Neuronal stem cell (in vitro differentiated cells): ENCODE measurements around the gene NDEL1.

Source experiments
- DNase-seq: peaks from one replicate; pipeline ENCODE4 v3.0.0-alpha.2; 2013; ENCODE audit warnings: low spot score
- H2AFZ ChIP-seq: one replicate; pipeline ENCODE4 v1.6.1; 2013; ENCODE audit warnings: mild to moderate bottlenecking, low read length, inconsistent platforms
- H2AK5ac ChIP-seq: 2 replicates; pipeline ENCODE4 v1.6.1; 2013; ENCODE audit warnings: low read depth, mild to moderate bottlenecking, inconsistent platforms, low read length, moderate library complexity, mixed read lengths
- H2BK120ac ChIP-seq: 2 replicates; pipeline ENCODE4 v1.6.1; 2013; ENCODE audit warnings: low read depth, mild to moderate bottlenecking, inconsistent platforms, low read length, moderate library complexity, mixed read lengths
- H2BK12ac ChIP-seq: one replicate; pipeline ENCODE4 v1.6.1; 2013; ENCODE audit warnings: low read length, inconsistent platforms
- H2BK15ac ChIP-seq: 2 replicates; pipeline ENCODE4 v1.6.1; 2013; ENCODE audit warnings: mild to moderate bottlenecking, low read length, inconsistent platforms, mixed read lengths
- H2BK5ac ChIP-seq: one replicate; pipeline ENCODE4 v1.6.1; 2013; ENCODE audit warnings: inconsistent platforms, mild to moderate bottlenecking, low read length, moderate library complexity
- H3K14ac ChIP-seq: one replicate; pipeline ENCODE4 v1.6.1; 2013; ENCODE audit warnings: low read length, inconsistent platforms
- H3K18ac ChIP-seq: 2 replicates; pipeline ENCODE4 v1.6.1; 2013; ENCODE audit warnings: low read length, inconsistent platforms
- H3K23ac ChIP-seq: 2 replicates; pipeline ENCODE4 v1.6.1; 2013; ENCODE audit warnings: low read depth, mild to moderate bottlenecking, mixed read lengths, low read length, inconsistent platforms; ENCODE audit not compliant: poor library complexity
- H3K27ac ChIP-seq: replicated peaks from 3 replicates; pipeline ENCODE4 v1.5.1; 2013; ENCODE audit warnings: low read length, inconsistent platforms
- H3K27me3 ChIP-seq, 3 experiments: 2 replicates each; pipeline ENCODE4 v1.6.1; 2013; ENCODE audit warnings: low read length in 3 of 3, mild to moderate bottlenecking in 2 of 3, inconsistent platforms in 1 of 3, low read depth in 1 of 3, mixed read lengths in 1 of 3, moderate library complexity in 1 of 3; ENCODE audit not compliant: control insufficient read depth in 3 of 3, insufficient read depth in 3 of 3
- H3K36me3 ChIP-seq, 2 donors: replicated peaks in 1 of 2; 2 replicates each; pipeline ENCODE4 v1.6.1; 2013; ENCODE audit warnings: low read length in 2 of 2; ENCODE audit not compliant: control insufficient read depth in 2 of 2, insufficient read depth in 2 of 2
- H3K4ac ChIP-seq: 2 replicates; pipeline ENCODE4 v1.6.1; 2013; ENCODE audit warnings: inconsistent platforms, mild to moderate bottlenecking, low read length, moderate library complexity
- H3K4me1 ChIP-seq, 2 donors: 1 replicate in 1 of 2; 2 replicates in 1 of 2; pipeline ENCODE4 v1.6.1; 2013; ENCODE audit warnings: low read length in 2 of 2, low read depth in 1 of 2; ENCODE audit not compliant: control insufficient read depth in 2 of 2, insufficient read depth in 1 of 2
- H3K4me2 ChIP-seq: one replicate; pipeline ENCODE4 v1.6.1; 2013; ENCODE audit warnings: mild to moderate bottlenecking, low read length, inconsistent platforms; ENCODE audit not compliant: insufficient read depth, poor library complexity, severe bottlenecking
- H3K4me3 ChIP-seq, 2 donors: 2 replicates each; pipeline ENCODE4 v1.5.1; 2013; ENCODE audit warnings: low read length in 2 of 2, mild to moderate bottlenecking in 2 of 2, inconsistent platforms in 1 of 2, moderate library complexity in 1 of 2
- H3K79me1 ChIP-seq: one replicate; pipeline ENCODE4 v1.6.1; 2013; ENCODE audit warnings: low read depth, mild to moderate bottlenecking, inconsistent platforms, low read length, moderate library complexity
- H3K9ac ChIP-seq: one replicate; pipeline ENCODE4 v1.6.1; 2013; ENCODE audit warnings: mild to moderate bottlenecking, low read depth, low read length, inconsistent platforms; ENCODE audit not compliant: poor library complexity
- H3K9me3 ChIP-seq, 2 donors: replicated peaks in 1 of 2; 2 replicates each; pipeline versions ENCODE3 to v1.6.1; 2013; ENCODE audit warnings: low read length in 2 of 2, mild to moderate bottlenecking in 2 of 2, inconsistent platforms in 1 of 2, low read depth in 1 of 2, mixed read lengths in 1 of 2, moderate library complexity in 1 of 2; ENCODE audit not compliant: control insufficient read depth in 2 of 2, insufficient read depth in 1 of 2
- H4K8ac ChIP-seq: one replicate; pipeline ENCODE4 v1.6.1; 2013; ENCODE audit warnings: low read depth, mild to moderate bottlenecking, inconsistent platforms, low read length, moderate library complexity
- H4K91ac ChIP-seq: one replicate; pipeline ENCODE4 v1.6.1; 2013; ENCODE audit warnings: low read length, low read depth, mild to moderate bottlenecking, inconsistent platforms; ENCODE audit not compliant: poor library complexity
- WGBS, 2 donors: extraction: QIAGEN DNeasy Blood & Tissue Kit; methylation state at CpG; one replicate each; pipeline ENCODE4 v1.1.7; 2013; ENCODE audit warnings: missing lambda C conversion rate in 2 of 2, mixed read lengths in 1 of 2; ENCODE audit not compliant: insufficient read length in 2 of 2, insufficient replicate concordance in 1 of 2; ENCODE audit errors: extremely low coverage in 2 of 2; 5-methylcytosine and 5-hydroxymethylcytosine counted together

Gene NDEL1

GRCh38 chr17:8481703-8482102, 46.0 kb downstream of the NDEL1 start:
- no peak overlapping the region for H2BK15ac ChIP-seq
- H3K14ac ChIP-seq, result no peak overlapping the region
- H3K36me3 ChIP-seq, result peaks cover 70 to 100% of the 10 kb centered on the region in 2 donors
- no peak overlapping the region for H2BK5ac ChIP-seq
- H3K4me3 ChIP-seq, result no peak overlapping the region
- H4K8ac ChIP-seq, result no peak overlapping the region
- H3K9ac ChIP-seq, result no peak overlapping the region
- H3K79me1 ChIP-seq, result no peaks in the 10 kb centered on the region
- no peak overlapping the region for H3K27ac ChIP-seq
- no peak overlapping the region for H2BK120ac ChIP-seq
- no peak overlapping the region for H2AK5ac ChIP-seq
- no peak for DNase-seq
- no peak overlapping the region for H2AFZ ChIP-seq
- H4K91ac ChIP-seq, result no peak overlapping the region
- no peaks in the 10 kb centered on the region for H3K27me3 ChIP-seq
- no peak overlapping the region for H3K4ac ChIP-seq
- H3K4me1 ChIP-seq, result no peaks in the 10 kb centered on the region
- WGBS, 2 donors, result no CpG with 5 or more reads among the region's 5 CpGs
- no peak overlapping the region for H3K23ac ChIP-seq
- no peak overlapping the region for H2BK12ac ChIP-seq
- no peak overlapping the region for H3K18ac ChIP-seq
- no peak overlapping the region for H3K4me2 ChIP-seq
- peaks cover 3 to 20% of the 10 kb centered on the region in 2 donors for H3K9me3 ChIP-seq

- no peak overlapping the region for H3K27ac ChIP-seq
- no CpG with 5 or more reads among the region's 5 CpGs for WGBS, 2 donors
- H3K27me3 ChIP-seq, result no peaks in the 10 kb centered on the region
- peaks cover 3 to 20% of the 10 kb centered on the region in 2 donors for H3K9me3 ChIP-seq
- H3K14ac ChIP-seq, result no peak overlapping the region
- H3K23ac ChIP-seq, result no peak overlapping the region
- H2AFZ ChIP-seq, result no peak overlapping the region
- H4K8ac ChIP-seq, result no peak overlapping the region
- H2BK12ac ChIP-seq, result no peak overlapping the region
- no peak overlapping the region for H3K4me2 ChIP-seq
- H3K4ac ChIP-seq, result no peak overlapping the region
- no peak overlapping the region for H2AK5ac ChIP-seq
- H2BK5ac ChIP-seq, result no peak overlapping the region
- no peak overlapping the region for H3K9ac ChIP-seq
- H3K4me1 ChIP-seq, result no peaks in the 10 kb centered on the region
- H3K79me1 ChIP-seq, result no peaks in the 10 kb centered on the region
- H4K91ac ChIP-seq, result no peak overlapping the region
- H3K18ac ChIP-seq, result no peak overlapping the region
- no peak overlapping the region for H2BK15ac ChIP-seq
- H2BK120ac ChIP-seq, result no peak overlapping the region
- peaks cover 69 to 100% of the 10 kb centered on the region in 2 donors for H3K36me3 ChIP-seq
- no peak for DNase-seq
- H3K4me3 ChIP-seq, result no peak overlapping the region
Measured at GRCh38 chr17:8482546-8482945, 46.9 kb downstream of the NDEL1 start.

- Histone ChIP-seq H3K23ac (no peak overlapping the region), H3K79me1 (no peaks in the 10 kb centered on the region), H2BK15ac (no peak overlapping the region), H2AFZ (no peak overlapping the region), H3K4me2 (no peak overlapping the region), H3K14ac (no peak overlapping the region), H4K8ac (no peak overlapping the region), H3K4me3 (no peak overlapping the region), H3K27ac (no peak overlapping the region), H3K4ac (no peak overlapping the region), H3K18ac (no peak overlapping the region), H3K9me3 (peaks cover 7 to 20% of the 10 kb centered on the region in 2 donors), H2BK12ac (no peak overlapping the region), H4K91ac (no peak overlapping the region), H2BK120ac (no peak overlapping the region), H3K4me1 (no peaks in the 10 kb centered on the region), H3K9ac (no peak overlapping the region), H3K27me3 (no peaks in the 10 kb centered on the region), H3K36me3 (peaks cover 66 to 100% of the 10 kb centered on the region in 2 donors), H2BK5ac (no peak overlapping the region), H2AK5ac (no peak overlapping the region)
- DNase-seq, result no peak
- WGBS, 2 donors, result no CpG with 5 or more reads among the region's 1 CpG
Measured at GRCh38 chr17:8484465-8484864, 48.8 kb downstream of the NDEL1 start.

GRCh38 chr17:8485491-8485890, 49.8 kb downstream of the NDEL1 start:
- H2AK5ac ChIP-seq, result no peak overlapping the region
- H3K18ac ChIP-seq, result no peak overlapping the region
- H2BK12ac ChIP-seq, result no peak overlapping the region
- WGBS, 2 donors, result no CpG with 5 or more reads among the region's 1 CpG
- no peak for DNase-seq
- no peak overlapping the region for H2BK5ac ChIP-seq
- H3K9me3 ChIP-seq, result peaks cover 7 to 20% of the 10 kb centered on the region in 2 donors
- H3K36me3 ChIP-seq, result peaks cover 63 to 100% of the 10 kb centered on the region in 2 donors
- no peak overlapping the region for H2BK15ac ChIP-seq
- no peak overlapping the region for H3K4me3 ChIP-seq
- H4K8ac ChIP-seq, result no peak overlapping the region
- H2AFZ ChIP-seq, result no peak overlapping the region
- no peaks in the 10 kb centered on the region for H3K79me1 ChIP-seq
- no peak overlapping the region for H3K14ac ChIP-seq
- H3K4me1 ChIP-seq, result no peaks in the 10 kb centered on the region
- no peaks in the 10 kb centered on the region for H3K27me3 ChIP-seq
- no peak overlapping the region for H3K27ac ChIP-seq
- no peak overlapping the region for H3K23ac ChIP-seq
- no peak overlapping the region for H4K91ac ChIP-seq
- H2BK120ac ChIP-seq, result no peak overlapping the region
- no peak overlapping the region for H3K9ac ChIP-seq
- H3K4me2 ChIP-seq, result no peak overlapping the region
- no peak overlapping the region for H3K4ac ChIP-seq
